Measurements from ENCODE around the gene ANKRD55.

ANKRD55 gene

GRCh38 chr5:56272765-56273164, 39.6 kb upstream of the ANKRD55 start:
- H2BK15ac ChIP-seq (ENCODE audit: low read length): no peak overlapping the region
- no peak overlapping the region for H3K4me2 ChIP-seq (ENCODE audit: insufficient read depth, low read length, poor library complexity, severe bottlenecking)
- no peak overlapping the region for H3K4me3 ChIP-seq (ENCODE audit: low read length in 2 of 2)
- no CpG with 5 or more reads among the region's 2 CpGs for WGBS, 2 donors (ENCODE audit: extremely low coverage in 2 of 2, insufficient read length in 2 of 2, insufficient replicate concordance in 1 of 2)
- H3K9ac ChIP-seq (ENCODE audit: low read depth, low read length, poor library complexity): no peak overlapping the region
- H2BK5ac ChIP-seq (ENCODE audit: low read length): no peak overlapping the region
- H2AFZ ChIP-seq (ENCODE audit: low read length): no peak overlapping the region
- no peaks in the 10 kb centered on the region for H3K36me3 ChIP-seq (replicated peaks in 1 of 2; ENCODE audit: control insufficient read depth in 2 of 2, insufficient read depth in 2 of 2, low read length in 2 of 2)
- no peak overlapping the region for H3K23ac ChIP-seq (ENCODE audit: low read depth, low read length, poor library complexity)
- H3K4ac ChIP-seq (ENCODE audit: low read length): no peak overlapping the region
- H2BK12ac ChIP-seq (ENCODE audit: low read length): no peak overlapping the region
- no peak overlapping the region for H3K18ac ChIP-seq (ENCODE audit: low read length)
- DNase-seq (ENCODE audit: low spot score): no peak
- H2BK120ac ChIP-seq (ENCODE audit: low read depth, low read length): no peak overlapping the region
- no peak overlapping the region for H4K91ac ChIP-seq (ENCODE audit: low read depth, low read length, poor library complexity)
- H3K9me3 ChIP-seq (replicated peaks in 1 of 2; ENCODE audit: control insufficient read depth in 2 of 2, insufficient read depth in 1 of 2, low read depth in 1 of 2, low read length in 2 of 2): no peaks in the 10 kb centered on the region
- no peak overlapping the region for H4K8ac ChIP-seq (ENCODE audit: low read depth, low read length)
- no peak overlapping the region for H2AK5ac ChIP-seq (ENCODE audit: low read depth, low read length)
- H3K27ac ChIP-seq (replicated peaks; ENCODE audit: low read length): no peak overlapping the region
- no peaks in the 10 kb centered on the region for H3K79me1 ChIP-seq (ENCODE audit: low read depth, low read length)
- peaks cover 0 to 5% of the 10 kb centered on the region in 2 donors for H3K4me1 ChIP-seq (ENCODE audit: control insufficient read depth in 2 of 2, insufficient read depth in 1 of 2, low read depth in 1 of 2, low read length in 2 of 2)
- H3K27me3 ChIP-seq (ENCODE audit: control insufficient read depth in 3 of 3, insufficient read depth in 3 of 3, low read depth in 1 of 3, low read length in 3 of 3): no peaks in the 10 kb centered on the region
- H3K14ac ChIP-seq (ENCODE audit: low read length): no peak overlapping the region

GRCh38 chr5:56270568-56271392, 37.6 kb upstream of the ANKRD55 start:
- peak; percentile 78 for DNase-seq (ENCODE audit: low spot score)
- Histone ChIP-seq H2AFZ (ENCODE audit: low read length) (no peak overlapping the region), H4K8ac (ENCODE audit: low read depth, low read length) (no peak overlapping the region), H3K9ac (ENCODE audit: low read depth, low read length, poor library complexity) (no peak overlapping the region), H4K91ac (ENCODE audit: low read depth, low read length, poor library complexity) (no peak overlapping the region), H3K4me1 (ENCODE audit: control insufficient read depth in 2 of 2, insufficient read depth in 1 of 2, low read depth in 1 of 2, low read length in 2 of 2) (peaks cover 0 to 3% of the 10 kb centered on the region in 2 donors), H2BK12ac (ENCODE audit: low read length) (no peak overlapping the region), H3K79me1 (ENCODE audit: low read depth, low read length) (no peaks in the 10 kb centered on the region), H3K27ac (replicated peaks; ENCODE audit: low read length) (no peak overlapping the region), H3K9me3 (replicated peaks in 1 of 2; ENCODE audit: control insufficient read depth in 2 of 2, insufficient read depth in 1 of 2, low read depth in 1 of 2, low read length in 2 of 2) (no peaks in the 10 kb centered on the region), H2AK5ac (ENCODE audit: low read depth, low read length) (no peak overlapping the region), H3K23ac (ENCODE audit: low read depth, low read length, poor library complexity) (no peak overlapping the region), H3K4ac (ENCODE audit: low read length) (no peak overlapping the region), H3K4me2 (ENCODE audit: insufficient read depth, low read length, poor library complexity, severe bottlenecking) (no peak overlapping the region), H3K27me3 (ENCODE audit: control insufficient read depth in 3 of 3, insufficient read depth in 3 of 3, low read depth in 1 of 3, low read length in 3 of 3) (no peaks in the 10 kb centered on the region), H2BK15ac (ENCODE audit: low read length) (no peak overlapping the region), H3K4me3 (ENCODE audit: low read length in 2 of 2) (no peak overlapping the region), H2BK120ac (ENCODE audit: low read depth, low read length) (no peak overlapping the region), H3K18ac (ENCODE audit: low read length) (no peak overlapping the region), H3K36me3 (replicated peaks in 1 of 2; ENCODE audit: control insufficient read depth in 2 of 2, insufficient read depth in 2 of 2, low read length in 2 of 2) (no peaks in the 10 kb centered on the region), H2BK5ac (ENCODE audit: low read length) (no peak overlapping the region), H3K14ac (ENCODE audit: low read length) (no peak overlapping the region)
- WGBS, 2 donors (ENCODE audit: extremely low coverage in 2 of 2, insufficient read length in 2 of 2, insufficient replicate concordance in 1 of 2): no CpG with 5 or more reads among the region's 6 CpGs

DNA sequence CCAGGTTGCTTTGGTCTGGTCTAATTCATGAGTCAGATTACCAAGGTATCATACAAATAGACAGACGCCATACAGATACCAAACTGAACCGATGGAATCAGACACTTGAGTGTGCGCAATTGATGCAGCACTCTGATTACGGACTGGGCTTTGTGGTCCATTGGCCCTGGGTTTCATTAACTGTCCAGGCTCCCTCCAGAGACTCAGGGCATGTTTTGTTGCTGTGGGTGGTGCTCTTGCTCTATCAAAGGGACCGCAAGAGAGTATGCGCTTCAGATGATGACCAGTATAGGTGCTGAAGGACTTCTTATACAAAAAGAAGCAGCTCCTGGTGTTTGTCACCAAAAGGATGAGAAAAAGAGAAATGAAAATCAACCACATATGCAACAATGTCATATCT, 36.9 kb upstream of the ANKRD55 start:
- WGBS, 2 donors (ENCODE audit: extremely low coverage in 2 of 2, insufficient read length in 2 of 2, insufficient replicate concordance in 1 of 2): no CpG with 5 or more reads among the region's 6 CpGs
- peaks cover 0 to 3% of the 10 kb centered on the region in 2 donors for H3K4me1 ChIP-seq (ENCODE audit: control insufficient read depth in 2 of 2, insufficient read depth in 1 of 2, low read depth in 1 of 2, low read length in 2 of 2)
- H3K14ac ChIP-seq (ENCODE audit: low read length): no peak overlapping the region
- no peaks in the 10 kb centered on the region for H3K79me1 ChIP-seq (ENCODE audit: low read depth, low read length)
- H3K4me3 ChIP-seq (ENCODE audit: low read length in 2 of 2): no peak overlapping the region
- H3K23ac ChIP-seq (ENCODE audit: low read depth, low read length, poor library complexity): no peak overlapping the region
- no peak overlapping the region for H2BK12ac ChIP-seq (ENCODE audit: low read length)
- no peak overlapping the region for H4K8ac ChIP-seq (ENCODE audit: low read depth, low read length)
- H2BK120ac ChIP-seq (ENCODE audit: low read depth, low read length): no peak overlapping the region
- no peak overlapping the region for H3K4me2 ChIP-seq (ENCODE audit: insufficient read depth, low read length, poor library complexity, severe bottlenecking)
- H2BK5ac ChIP-seq (ENCODE audit: low read length): no peak overlapping the region
- H2BK15ac ChIP-seq (ENCODE audit: low read length): no peak overlapping the region
- H3K27ac ChIP-seq (replicated peaks; ENCODE audit: low read length): no peak overlapping the region
- no peak for DNase-seq (ENCODE audit: low spot score)
- no peak overlapping the region for H2AK5ac ChIP-seq (ENCODE audit: low read depth, low read length)
- H3K36me3 ChIP-seq (replicated peaks in 1 of 2; ENCODE audit: control insufficient read depth in 2 of 2, insufficient read depth in 2 of 2, low read length in 2 of 2): no peaks in the 10 kb centered on the region
- H3K9ac ChIP-seq (ENCODE audit: low read depth, low read length, poor library complexity): no peak overlapping the region
- no peak overlapping the region for H2AFZ ChIP-seq (ENCODE audit: low read length)
- H3K9me3 ChIP-seq (replicated peaks in 1 of 2; ENCODE audit: control insufficient read depth in 2 of 2, insufficient read depth in 1 of 2, low read depth in 1 of 2, low read length in 2 of 2): no peaks in the 10 kb centered on the region
- H3K27me3 ChIP-seq (ENCODE audit: control insufficient read depth in 3 of 3, insufficient read depth in 3 of 3, low read depth in 1 of 3, low read length in 3 of 3): no peaks in the 10 kb centered on the region
- H4K91ac ChIP-seq (ENCODE audit: low read depth, low read length, poor library complexity): no peak overlapping the region
- H3K18ac ChIP-seq (ENCODE audit: low read length): no peak overlapping the region
- no peak overlapping the region for H3K4ac ChIP-seq (ENCODE audit: low read length)

DNA sequence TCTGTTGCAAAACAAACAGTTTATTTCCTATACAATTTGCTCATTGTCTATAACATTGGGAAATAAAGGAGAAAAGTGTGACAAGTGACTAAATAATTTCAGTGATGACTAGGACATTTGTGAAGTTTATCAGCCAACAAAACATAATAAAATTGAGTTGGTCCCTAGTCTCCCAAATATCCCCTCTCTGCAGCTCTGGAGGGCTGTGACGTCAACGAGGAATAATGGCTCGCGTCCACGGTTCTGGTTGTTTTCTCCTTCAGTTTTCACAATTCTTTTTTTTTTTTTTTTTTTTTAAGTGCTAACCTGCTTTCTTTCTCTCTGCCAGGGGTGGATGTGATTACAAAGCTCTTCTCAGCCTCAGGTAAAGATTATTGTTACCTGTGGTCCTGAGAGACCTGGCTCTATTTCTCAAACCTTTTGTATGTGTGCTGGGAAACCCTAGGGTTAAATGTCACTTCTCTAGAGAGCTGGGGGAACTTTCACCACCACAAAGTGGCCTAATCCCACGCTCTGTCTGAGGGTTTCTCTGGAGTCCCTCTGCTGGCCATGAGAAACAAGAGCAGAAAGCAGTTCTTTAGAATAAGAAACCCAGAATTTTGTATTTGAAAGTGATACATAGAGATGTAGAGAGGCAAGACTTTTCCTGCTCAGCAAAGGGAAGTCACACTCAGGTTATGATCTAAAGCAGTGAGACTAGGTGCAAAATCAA, 36.2 kb upstream of the ANKRD55 start:
- Histone ChIP-seq H3K4me3 (ENCODE audit: low read length in 2 of 2) (no peak overlapping the region), H3K79me1 (ENCODE audit: low read depth, low read length) (no peaks in the 10 kb centered on the region), H3K27me3 (ENCODE audit: control insufficient read depth in 3 of 3, insufficient read depth in 3 of 3, low read depth in 1 of 3, low read length in 3 of 3) (no peaks in the 10 kb centered on the region), H2BK5ac (ENCODE audit: low read length) (no peak overlapping the region), H3K23ac (ENCODE audit: low read depth, low read length, poor library complexity) (no peak overlapping the region), H3K4ac (ENCODE audit: low read length) (no peak overlapping the region), H3K9me3 (replicated peaks in 1 of 2; ENCODE audit: control insufficient read depth in 2 of 2, insufficient read depth in 1 of 2, low read depth in 1 of 2, low read length in 2 of 2) (no peaks in the 10 kb centered on the region), H2AFZ (ENCODE audit: low read length) (no peak overlapping the region), H3K36me3 (replicated peaks in 1 of 2; ENCODE audit: control insufficient read depth in 2 of 2, insufficient read depth in 2 of 2, low read length in 2 of 2) (no peaks in the 10 kb centered on the region), H3K18ac (ENCODE audit: low read length) (no peak overlapping the region), H2BK15ac (ENCODE audit: low read length) (no peak overlapping the region), H4K91ac (ENCODE audit: low read depth, low read length, poor library complexity) (no peak overlapping the region), H2BK120ac (ENCODE audit: low read depth, low read length) (no peak overlapping the region), H2AK5ac (ENCODE audit: low read depth, low read length) (no peak overlapping the region), H3K9ac (ENCODE audit: low read depth, low read length, poor library complexity) (no peak overlapping the region), H3K4me2 (ENCODE audit: insufficient read depth, low read length, poor library complexity, severe bottlenecking) (no peak overlapping the region), H2BK12ac (ENCODE audit: low read length) (no peak overlapping the region), H3K4me1 (ENCODE audit: control insufficient read depth in 2 of 2, insufficient read depth in 1 of 2, low read depth in 1 of 2, low read length in 2 of 2) (peaks cover 0 to 3% of the 10 kb centered on the region in 2 donors), H3K27ac (replicated peaks; ENCODE audit: low read length) (no peak overlapping the region), H3K14ac (ENCODE audit: low read length) (no peak overlapping the region), H4K8ac (ENCODE audit: low read depth, low read length) (no peak overlapping the region)
- no CpG with 5 or more reads among the region's 6 CpGs for WGBS, 2 donors (ENCODE audit: extremely low coverage in 2 of 2, insufficient read length in 2 of 2, insufficient replicate concordance in 1 of 2)
- DNase-seq (ENCODE audit: low spot score): no peak
